CD14-positive monocyte (primary cell): ENCODE measurements around the gene PPP1R1C. TPM values are rescaled to one million over a fixed set of nuclear protein-coding genes. Genes with fewer than 3 reads are reported as not detected.
A peak's percentile ranks its signal among the peaks of the same experiment; 100 is the strongest.

ENCODE experiments used
- DNase-seq, 3 donors: peaks; one replicate each; pipeline ENCODE4 v3.0.0-alpha.2; 2011 to 2022
- H2AFZ ChIP-seq: 2 replicates; pipeline ENCODE4 v1.6.0; 2012; ENCODE audit warnings: mild to moderate bottlenecking, low read depth, low read length, inconsistent platforms; ENCODE audit not compliant: insufficient read depth, poor library complexity, severe bottlenecking
- H3K27ac ChIP-seq, 2 donors: 1 replicate in 1 of 2; 2 replicates in 1 of 2; pipeline ENCODE4 v1.5.1; 2012 to 2013; ENCODE audit warnings: low read length in 2 of 2, control low read depth in 1 of 2, inconsistent platforms in 1 of 2, low read depth in 1 of 2, mild to moderate bottlenecking in 1 of 2
- H3K27me3 ChIP-seq, 2 donors: one replicate each; pipeline versions ENCODE4 v1.6.0 to v1.6.1; 2011 to 2013; ENCODE audit warnings: low read length in 2 of 2; ENCODE audit not compliant: control insufficient read depth in 2 of 2, insufficient read depth in 2 of 2
- H3K36me3 ChIP-seq, 2 donors: replicated peaks in 1 of 2; 1 replicate in 1 of 2; 2 replicates in 1 of 2; pipeline versions ENCODE4 v1.5.1 to v1.6.1; 2012 to 2013; ENCODE audit warnings: low read length in 2 of 2, control low read depth in 1 of 2, inconsistent platforms in 1 of 2, mild to moderate bottlenecking in 1 of 2; ENCODE audit not compliant: insufficient read depth in 2 of 2, control insufficient read depth in 1 of 2
- H3K4me1 ChIP-seq, 2 donors: 1 replicate in 1 of 2; 2 replicates in 1 of 2; pipeline versions ENCODE4 v1.5.1 to v1.6.1; 2012 to 2013; ENCODE audit warnings: low read length in 2 of 2, control low read depth in 1 of 2, inconsistent platforms in 1 of 2, mild to moderate bottlenecking in 1 of 2, moderate library complexity in 1 of 2; ENCODE audit not compliant: insufficient read depth in 2 of 2, control insufficient read depth in 1 of 2
- H3K4me2 ChIP-seq: replicated peaks from 2 replicates; pipeline ENCODE3; 2012; ENCODE audit warnings: low read length, moderate library complexity, mild to moderate bottlenecking; ENCODE audit not compliant: poor library complexity, severe bottlenecking; ENCODE audit errors: extremely low read depth
- H3K4me3 ChIP-seq, 3 experiments: fragments of 200-600 bp in 1 of 3; sonication (generic) in 1 of 3; replicated peaks in 1 of 3; 1 replicate in 2 of 3; 2 replicates in 1 of 3; pipeline ENCODE4 v1.5.1; 2011 to 2013; ENCODE audit warnings: low read length in 3 of 3, mild to moderate bottlenecking in 3 of 3, control low read depth in 2 of 3, low read depth in 2 of 3, inconsistent platforms in 1 of 3, moderate library complexity in 1 of 3
- H3K79me2 ChIP-seq: 2 replicates; pipeline ENCODE4 v1.6.0; 2012; ENCODE audit warnings: mild to moderate bottlenecking, control low read depth, inconsistent platforms, low read length, moderate library complexity; ENCODE audit not compliant: insufficient read depth
- H3K9ac ChIP-seq: 2 replicates; pipeline ENCODE4 v1.6.0; 2017; ENCODE audit warnings: low read length, mild to moderate bottlenecking; ENCODE audit not compliant: insufficient read depth, poor library complexity, severe bottlenecking
- H3K9me3 ChIP-seq, 2 donors: replicated peaks in 1 of 2; 1 replicate in 1 of 2; 2 replicates in 1 of 2; pipeline versions ENCODE4 v1.5.1 to v1.6.1; 2012 to 2013; ENCODE audit warnings: low read length in 2 of 2, control low read depth in 1 of 2; ENCODE audit not compliant: control insufficient read depth in 1 of 2, insufficient read depth in 1 of 2
- H4K20me1 ChIP-seq: 2 replicates; pipeline ENCODE4 v1.6.0; 2012; ENCODE audit warnings: mild to moderate bottlenecking, low read length, control low read depth, moderate library complexity; ENCODE audit not compliant: insufficient read depth
- H3K27ac Mint-ChIP-seq, 7 donors: one replicate each; pipeline ENCODE4 v1.8.0; 2020; ENCODE audit warnings: mild to moderate bottlenecking in 7 of 7, mixed read lengths in 7 of 7, moderate library complexity in 6 of 7, inconsistent platforms in 2 of 7
- H3K27me3 Mint-ChIP-seq, 3 donors: one replicate each; pipeline ENCODE4 v1.8.0; 2021 to 2022; ENCODE audit warnings: low read depth in 3 of 3, mild to moderate bottlenecking in 3 of 3, mixed read lengths in 3 of 3, moderate library complexity in 3 of 3, inconsistent platforms in 1 of 3
- H3K36me3 Mint-ChIP-seq, 2 donors: one replicate each; pipeline ENCODE4 v1.8.0; 2020; ENCODE audit warnings: mixed read lengths in 2 of 2, inconsistent platforms in 1 of 2, mild to moderate bottlenecking in 1 of 2
- H3K4me1 Mint-ChIP-seq: one replicate; pipeline ENCODE4 v1.8.0; 2020; ENCODE audit warnings: mild to moderate bottlenecking, mixed read lengths
- H3K4me3 Mint-ChIP-seq, 2 donors: one replicate each; pipeline ENCODE4 v1.8.0; 2020; ENCODE audit warnings: mild to moderate bottlenecking in 2 of 2, mixed read lengths in 2 of 2, moderate library complexity in 1 of 2
- H3K9me3 Mint-ChIP-seq, 7 donors: one replicate each; pipeline ENCODE4 v1.8.0; 2020 to 2022; ENCODE audit warnings: mixed read lengths in 7 of 7, mild to moderate bottlenecking in 6 of 7, moderate library complexity in 6 of 7, inconsistent platforms in 2 of 7
- WGBS: methylation state at CpG from one replicate; pipeline ENCODE4 v1.1.5; 2013; ENCODE audit warnings: missing lambda C conversion rate; ENCODE audit not compliant: insufficient coverage; 5-methylcytosine and 5-hydroxymethylcytosine counted together
- intact Hi-C, 2 donors: fragments of 100-400 bp; cut with micrococcal nuclease; formaldehyde crosslinking; loops; one replicate each; pipeline versions ENCODE4 v1.15.0 to v1.15.1; 2023
- polyA plus RNA-seq, 3 donors: library from polyadenylated mRNA; depleted of rRNA in 1 of 3; unstranded in 2 of 3; stranded (reverse) in 1 of 3; fragments of 300-500 nt in 2 of 3; fragments of >200 nt in 1 of 3; fragmentation: Illumina TruSeq in 2 of 3; gene quantifications; 1 replicate in 2 of 3; 2 replicates in 1 of 3; pipeline ENCODE4 v1.2.3, GENCODE V29; 2012 to 2021
- TF ChIP-seq, protein P1 (sequence below): fragments of 200-600 bp; IDR thresholded peaks from one replicate; pipeline ENCODE4 v1.8.0; 2022; ENCODE audit warnings: antibody characterized with exemption, mild to moderate bottlenecking

PPP1R1C gene
- polyA plus RNA-seq, 3 donors: not detected

DNA sequence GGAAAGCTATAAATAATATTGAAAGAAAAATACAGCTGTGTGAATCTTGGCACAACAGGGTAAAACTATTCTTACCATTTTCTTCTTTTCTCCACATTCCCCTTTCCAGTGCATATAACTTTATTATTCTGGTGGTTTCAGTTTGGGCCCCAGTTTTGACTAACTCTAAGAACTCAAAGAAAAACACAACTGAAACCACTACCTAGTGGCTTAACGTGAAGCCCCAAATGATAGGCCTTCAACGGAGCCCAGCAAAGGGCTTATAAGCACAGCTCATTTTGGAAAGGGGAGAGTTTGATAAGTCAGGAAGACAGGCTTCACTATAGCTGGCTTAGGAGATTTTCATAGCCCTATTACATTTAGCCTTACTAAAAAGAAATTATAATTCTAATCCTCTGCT lies 62.4 kb downstream of the PPP1R1C start:
- no peaks in the 10 kb centered on the region for H4K20me1 ChIP-seq

DNA sequence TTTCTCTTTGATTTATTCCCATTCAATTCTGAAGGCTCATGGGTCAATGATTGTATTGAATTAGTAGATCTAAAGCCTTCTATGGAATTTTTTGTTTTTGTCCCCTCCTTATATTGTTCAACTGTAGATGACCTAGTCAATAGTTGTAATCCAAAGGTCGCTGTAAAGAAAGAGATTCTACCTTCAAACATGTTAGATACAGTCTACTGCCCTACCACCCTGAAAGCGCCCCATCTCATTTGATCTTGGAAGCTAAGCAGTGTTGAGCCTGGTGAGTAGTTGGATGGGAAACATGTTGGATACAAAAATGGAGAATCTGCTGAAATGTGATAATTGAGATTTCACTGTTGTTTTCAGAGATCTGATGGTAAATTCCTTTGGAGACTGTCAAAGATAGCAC lies 63.0 kb downstream of the PPP1R1C start:
- Histone ChIP-seq H3K9ac (no peak overlapping the region), H3K4me2 (no peak overlapping the region), H3K79me2 (no peaks in the 10 kb centered on the region), H3K4me3 (no peak overlapping the region), H4K20me1 (no peaks in the 10 kb centered on the region), H3K9me3 (no peaks in the 10 kb centered on the region), H3K36me3 (no peaks in the 10 kb centered on the region), H3K4me1 (no peaks in the 10 kb centered on the region), H3K27me3 (no peaks in the 10 kb centered on the region), H2AFZ (no peak overlapping the region), H3K27ac (no peak overlapping the region)
- intact Hi-C loops: no loop called here
- WGBS: no CpG with 5 or more reads among the region's 2 CpGs
- H3K36me3 Mint-ChIP-seq: no peaks in the 10 kb centered on the region
- peak overlapping the region in 1 of 7 donors; percentile 20 for H3K27ac Mint-ChIP-seq
- H3K4me3 Mint-ChIP-seq: no peak overlapping the region
- TF ChIP-seq, protein P1, sequence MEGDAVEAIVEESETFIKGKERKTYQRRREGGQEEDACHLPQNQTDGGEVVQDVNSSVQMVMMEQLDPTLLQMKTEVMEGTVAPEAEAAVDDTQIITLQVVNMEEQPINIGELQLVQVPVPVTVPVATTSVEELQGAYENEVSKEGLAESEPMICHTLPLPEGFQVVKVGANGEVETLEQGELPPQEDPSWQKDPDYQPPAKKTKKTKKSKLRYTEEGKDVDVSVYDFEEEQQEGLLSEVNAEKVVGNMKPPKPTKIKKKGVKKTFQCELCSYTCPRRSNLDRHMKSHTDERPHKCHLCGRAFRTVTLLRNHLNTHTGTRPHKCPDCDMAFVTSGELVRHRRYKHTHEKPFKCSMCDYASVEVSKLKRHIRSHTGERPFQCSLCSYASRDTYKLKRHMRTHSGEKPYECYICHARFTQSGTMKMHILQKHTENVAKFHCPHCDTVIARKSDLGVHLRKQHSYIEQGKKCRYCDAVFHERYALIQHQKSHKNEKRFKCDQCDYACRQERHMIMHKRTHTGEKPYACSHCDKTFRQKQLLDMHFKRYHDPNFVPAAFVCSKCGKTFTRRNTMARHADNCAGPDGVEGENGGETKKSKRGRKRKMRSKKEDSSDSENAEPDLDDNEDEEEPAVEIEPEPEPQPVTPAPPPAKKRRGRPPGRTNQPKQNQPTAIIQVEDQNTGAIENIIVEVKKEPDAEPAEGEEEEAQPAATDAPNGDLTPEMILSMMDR: no peak
- no peaks in the 10 kb centered on the region for H3K9me3 Mint-ChIP-seq
- no peak for DNase-seq
- H3K27me3 Mint-ChIP-seq: peaks cover 0 to 5% (median 0%) of the 10 kb centered on the region in 3 donors
- no peaks in the 10 kb centered on the region for H3K4me1 Mint-ChIP-seq

More for the DNA sequence above, 62.4 kb downstream of the PPP1R1C start:
- H3K27me3 ChIP-seq: no peaks in the 10 kb centered on the region
- Mint-ChIP-seq H3K4me1 (no peaks in the 10 kb centered on the region), H3K9me3 (no peaks in the 10 kb centered on the region), H3K36me3 (no peaks in the 10 kb centered on the region), H3K27me3 (peaks cover 0 to 5% (median 0%) of the 10 kb centered on the region in 3 donors), H3K27ac (no peak overlapping the region), H3K4me3 (no peak overlapping the region)
- no peak overlapping the region for H3K4me2 ChIP-seq
- H3K9me3 ChIP-seq: no peaks in the 10 kb centered on the region
- TF ChIP-seq, protein P1: no peak
- no peak for DNase-seq
- H3K79me2 ChIP-seq: no peaks in the 10 kb centered on the region
- H3K9ac ChIP-seq: no peak overlapping the region
- H3K4me1 ChIP-seq: no peaks in the 10 kb centered on the region
- no CpG with 5 or more reads among the region's 2 CpGs for WGBS
- no peak overlapping the region for H2AFZ ChIP-seq
- no peak overlapping the region for H3K4me3 ChIP-seq
- no peaks in the 10 kb centered on the region for H3K36me3 ChIP-seq
- no peak overlapping the region for H3K27ac ChIP-seq
- intact Hi-C loops: no loop called here
